Naive B cell (primary cell): Measurements from ENCODE around the gene LRRC42. TPM values are rescaled to one million over a fixed set of nuclear protein-coding genes. Genes with fewer than 3 reads are reported as not detected.

ENCODE experiments used
- ATAC-seq, 2 donors: fragments of 150-1000 bp; cut with Tn5 transposase; 2 replicates each; pipeline ENCODE4 v1.10.0; 2021; ENCODE audit warnings: low read depth in 2 of 2, mild to moderate bottlenecking in 2 of 2, moderate library complexity in 2 of 2
- DNase-seq: peaks from one replicate; pipeline ENCODE4 v3.0.0; 2022
- H3K27ac Mint-ChIP-seq, 6 donors: one replicate each; pipeline ENCODE4 v1.8.0; 2020 to 2022; ENCODE audit warnings: mild to moderate bottlenecking in 6 of 6, mixed read lengths in 6 of 6, moderate library complexity in 5 of 6, inconsistent platforms in 2 of 6
- H3K27me3 Mint-ChIP-seq, 3 donors: one replicate each; pipeline ENCODE4 v1.8.0; 2021 to 2022; ENCODE audit warnings: mixed read lengths in 3 of 3, mild to moderate bottlenecking in 1 of 3
- H3K36me3 Mint-ChIP-seq, 2 donors: one replicate each; pipeline ENCODE4 v1.8.0; 2020 to 2022; ENCODE audit warnings: mixed read lengths in 2 of 2, inconsistent platforms in 1 of 2, mild to moderate bottlenecking in 1 of 2
- H3K4me1 Mint-ChIP-seq, 3 donors: one replicate each; pipeline ENCODE4 v1.8.0; 2020 to 2022; ENCODE audit warnings: mixed read lengths in 3 of 3, inconsistent platforms in 1 of 3, mild to moderate bottlenecking in 1 of 3, moderate library complexity in 1 of 3
- H3K4me3 Mint-ChIP-seq, 8 donors: one replicate each; pipeline ENCODE4 v1.8.0; 2020 to 2022; ENCODE audit warnings: mild to moderate bottlenecking in 8 of 8, mixed read lengths in 8 of 8, moderate library complexity in 8 of 8, inconsistent platforms in 2 of 8
- H3K9me3 Mint-ChIP-seq, 7 donors: one replicate each; pipeline ENCODE4 v1.8.0; 2020 to 2022; ENCODE audit warnings: mixed read lengths in 7 of 7, mild to moderate bottlenecking in 5 of 7, inconsistent platforms in 2 of 7, moderate library complexity in 1 of 7
- polyA plus RNA-seq, 6 donors: library from polyadenylated mRNA; unstranded; fragments of 300-500 nt; fragmentation: Illumina TruSeq; gene quantifications; one replicate each; pipeline ENCODE4 v1.2.3, GENCODE V29; 2021; ENCODE audit warnings: low read depth in 6 of 6

LRRC42 gene
- polyA plus RNA-seq, 6 donors from 2014 or later = 5.4 to 11.1 (median 7.8) TPM

DNA sequence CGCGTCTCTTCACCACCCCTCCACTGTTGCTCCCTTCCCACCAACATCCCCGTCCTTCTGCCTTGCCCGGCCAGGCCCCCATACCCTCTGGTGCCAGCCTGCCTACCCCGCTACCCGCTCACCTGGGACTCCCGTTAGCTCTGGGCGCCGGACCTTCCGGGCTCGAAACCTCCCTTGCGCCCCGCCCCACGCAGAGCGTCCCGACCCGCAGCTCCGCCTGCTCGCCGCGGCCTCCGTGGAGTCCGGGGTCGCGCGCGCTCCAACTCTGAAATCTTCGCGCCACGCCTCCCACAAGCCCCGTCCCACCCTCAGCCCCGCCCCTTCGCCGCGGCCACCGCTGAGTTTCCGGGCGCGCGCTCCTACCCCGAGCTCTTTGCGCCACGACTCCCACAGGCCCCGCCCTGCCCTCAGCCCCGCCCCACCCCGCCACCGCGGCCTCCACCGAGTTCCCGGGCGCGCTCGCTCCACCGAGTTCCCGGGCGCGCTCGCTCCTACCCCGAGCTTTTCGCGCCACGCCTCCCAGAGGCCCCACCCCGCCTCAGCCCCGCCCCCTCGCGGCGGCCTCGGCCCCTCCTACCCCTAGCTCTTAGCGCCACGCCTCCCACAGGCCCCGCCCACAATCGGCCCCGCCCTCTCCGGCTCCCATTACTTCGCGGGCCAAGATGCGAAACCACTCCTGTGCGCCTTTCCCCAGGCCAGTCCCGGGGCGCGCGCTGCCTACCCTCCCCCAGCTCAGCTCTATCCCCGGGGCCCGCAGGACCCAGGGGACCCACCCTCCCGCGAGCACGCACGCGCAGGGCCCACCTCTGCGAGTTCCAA, 508 bp upstream of the LRRC42 start, which contains the start of gene IFT25:
TSS of gene IFT25 (minus strand) at position 267 of the 819 bp plus-strand sequence. CDS start 5,617 bp downstream, outside the sequence.
- H3K4me3 Mint-ChIP-seq = peak within 1 kb of the TSS; percentile 92 to 98 (median 96)
- peaks cover 31 to 40% (median 31%) of the 10 kb centered on the region in 3 donors for H3K4me1 Mint-ChIP-seq
- H3K36me3 Mint-ChIP-seq = no peaks in the 10 kb centered on the region
- ATAC-seq (peak; percentile 72 to 75), DNase-seq (peak; percentile 98)
- H3K9me3 Mint-ChIP-seq = no peaks in the 10 kb centered on the region
- H3K27ac Mint-ChIP-seq = peak within 1 kb of the TSS; percentile 91 to 98 (median 96)
- no peaks in the 10 kb centered on the region for H3K27me3 Mint-ChIP-seq

DNA sequence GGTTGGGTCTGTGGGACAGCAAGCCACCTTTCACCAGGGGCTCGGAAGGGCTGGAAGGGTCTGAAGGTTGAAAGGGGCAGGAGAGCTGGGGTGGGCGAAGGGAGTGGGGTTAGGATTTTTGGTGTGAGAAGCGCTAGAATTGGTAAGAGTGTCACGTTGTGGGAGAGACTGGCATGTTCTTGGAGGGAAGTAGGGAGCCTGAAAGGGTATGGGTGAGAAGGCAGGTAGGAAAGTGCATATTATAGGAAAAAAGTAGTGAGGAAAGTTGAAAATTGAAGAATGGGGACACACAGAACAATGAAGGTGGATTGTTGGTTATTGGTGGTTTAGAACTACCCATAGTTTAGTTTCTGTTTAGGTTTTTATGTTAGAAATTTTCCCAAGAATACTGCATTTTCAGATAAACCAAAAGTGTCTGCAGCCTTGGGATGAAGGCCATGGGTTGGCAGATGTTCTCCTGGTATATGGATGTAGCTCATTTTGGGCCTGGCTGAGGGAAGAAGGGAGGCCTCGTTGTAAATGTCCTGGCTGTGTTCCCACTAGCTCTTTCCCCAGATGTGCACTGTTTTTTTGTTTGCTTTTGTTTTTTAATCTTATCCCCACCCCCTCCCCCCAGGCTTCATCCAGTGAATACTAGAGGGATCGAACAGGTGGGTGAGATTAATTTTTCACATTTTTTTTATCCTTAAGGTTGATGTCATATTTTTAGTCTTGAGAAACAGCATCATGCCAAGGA, 1.2 kb downstream of the LRRC42 start:
- ATAC-seq (no peak), DNase-seq (no peak)
- H3K27me3 Mint-ChIP-seq = no peaks in the 10 kb centered on the region
- H3K4me1 Mint-ChIP-seq = peaks cover 31 to 40% (median 31%) of the 10 kb centered on the region in 3 donors
- peak overlapping the region in 5 of 6 donors; percentile 39 to 83 (median 69) for H3K27ac Mint-ChIP-seq
- no peaks in the 10 kb centered on the region for H3K36me3 Mint-ChIP-seq
- no peaks in the 10 kb centered on the region for H3K9me3 Mint-ChIP-seq
- H3K4me3 Mint-ChIP-seq = peak overlapping the region; percentile 82 to 96 (median 89)

DNA sequence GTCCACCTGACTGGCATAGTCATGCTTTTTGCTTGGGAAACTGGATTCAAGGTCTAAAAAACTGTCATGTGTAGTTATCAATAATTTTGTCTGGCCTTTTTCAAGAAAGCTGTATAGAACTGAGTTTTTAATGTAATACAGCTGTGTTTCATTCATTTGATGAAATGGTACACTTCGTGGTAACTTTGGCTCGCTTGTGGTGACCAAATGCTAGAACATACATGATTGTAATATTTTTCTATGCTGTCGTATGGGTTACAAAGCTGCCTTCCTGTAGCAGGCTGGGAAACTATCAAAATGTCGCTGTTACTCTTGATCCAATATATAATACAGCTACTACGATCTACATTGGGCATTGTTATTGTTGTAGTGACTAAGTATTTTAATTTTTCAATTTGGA, 2.1 kb downstream of the LRRC42 start:
- H3K36me3 Mint-ChIP-seq = no peaks in the 10 kb centered on the region
- peaks cover 27 to 31% (median 27%) of the 10 kb centered on the region in 3 donors for H3K4me1 Mint-ChIP-seq
- no peak for DNase-seq
- H3K27me3 Mint-ChIP-seq = no peaks in the 10 kb centered on the region
- no peak for ATAC-seq
- no peak overlapping the region for H3K27ac Mint-ChIP-seq
- H3K9me3 Mint-ChIP-seq = no peaks in the 10 kb centered on the region
- peak overlapping the region in 3 of 8 donors; percentile 45 to 92 (median 54) for H3K4me3 Mint-ChIP-seq

DNA sequence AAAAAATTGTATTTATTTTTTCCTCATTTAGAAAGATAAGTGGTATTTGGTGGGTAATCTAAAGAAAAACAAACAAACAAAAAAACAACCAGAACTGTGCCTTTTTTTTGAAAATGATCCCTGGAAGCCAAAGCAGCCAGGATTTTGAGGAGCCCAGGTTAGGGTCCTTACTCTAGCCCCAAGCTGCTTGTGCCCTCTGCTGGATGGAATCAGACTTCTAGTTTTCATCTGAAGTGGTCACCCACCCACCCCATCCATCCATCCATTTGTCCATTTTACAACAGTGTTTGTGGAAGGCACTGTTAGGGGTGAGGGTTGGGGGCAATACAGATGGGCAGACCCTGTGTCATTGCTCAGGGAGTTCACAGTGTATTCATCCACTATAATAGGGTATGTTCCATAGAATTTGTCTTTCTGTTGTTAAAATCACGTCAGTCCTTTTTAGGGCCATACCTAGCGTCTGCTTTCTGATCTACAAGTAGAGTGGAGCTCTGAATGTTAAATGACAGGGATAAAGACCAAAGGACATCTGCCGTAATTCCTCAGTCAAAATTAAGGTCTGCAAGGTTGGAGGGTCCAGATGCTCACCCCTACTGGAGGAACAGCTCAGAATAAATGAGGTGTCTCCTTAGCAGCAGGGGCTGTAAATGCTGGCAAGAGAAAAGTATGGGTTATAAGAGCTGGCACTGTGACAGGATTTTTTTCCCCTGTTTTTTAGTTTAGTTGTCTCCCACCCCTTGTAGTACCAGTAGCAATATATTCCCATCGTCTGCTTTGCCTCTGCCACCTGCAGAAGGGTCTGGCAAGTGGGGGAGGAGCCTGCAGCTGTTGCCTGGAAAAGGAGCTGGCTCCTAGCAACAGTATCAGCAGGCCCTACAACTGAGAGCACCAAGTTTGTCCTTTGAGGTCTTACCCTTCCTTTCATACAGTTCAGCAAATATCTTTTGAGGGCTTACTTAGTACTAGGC, 3.2 kb downstream of the LRRC42 start:
- Mint-ChIP-seq H3K27ac (peak overlapping the region in 1 of 6 donors; percentile 70), H3K4me1 (peaks cover 18 to 21% (median 20%) of the 10 kb centered on the region in 3 donors), H3K27me3 (no peaks in the 10 kb centered on the region), H3K36me3 (no peaks in the 10 kb centered on the region), H3K9me3 (no peaks in the 10 kb centered on the region), H3K4me3 (peak overlapping the region in 2 of 8 donors; percentile 44 to 92)
- DNase-seq = peak; percentile 18
- ATAC-seq = no peak

DNA sequence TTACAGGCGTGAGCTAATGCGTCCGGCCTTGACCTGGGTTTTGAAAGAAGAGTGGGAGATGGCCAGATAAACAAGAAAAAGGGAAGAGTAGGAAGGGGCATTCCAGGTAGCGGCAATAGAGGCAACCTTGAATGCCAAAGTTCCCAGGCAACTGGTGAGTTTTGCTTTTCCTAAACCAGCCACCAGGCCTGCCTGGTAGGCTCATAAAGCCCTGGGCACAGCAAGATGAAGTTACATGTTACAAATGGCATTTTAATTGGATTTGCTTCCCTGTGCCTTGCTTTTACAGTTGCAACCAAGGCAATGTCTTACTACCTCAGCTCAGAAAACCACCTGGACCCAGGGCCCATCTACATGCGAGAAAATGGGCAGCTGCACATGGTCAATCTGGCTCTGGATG, 5.5 kb downstream of the LRRC42 start:
- Mint-ChIP-seq H3K27ac (peak overlapping the region in 1 of 6 donors; percentile 81), H3K4me3 (no peak overlapping the region), H3K9me3 (no peaks in the 10 kb centered on the region), H3K27me3 (no peaks in the 10 kb centered on the region), H3K4me1 (peaks cover 6 to 8% (median 7%) of the 10 kb centered on the region in 3 donors), H3K36me3 (no peaks in the 10 kb centered on the region)
- ATAC-seq = no peak
- no peak for DNase-seq

DNA sequence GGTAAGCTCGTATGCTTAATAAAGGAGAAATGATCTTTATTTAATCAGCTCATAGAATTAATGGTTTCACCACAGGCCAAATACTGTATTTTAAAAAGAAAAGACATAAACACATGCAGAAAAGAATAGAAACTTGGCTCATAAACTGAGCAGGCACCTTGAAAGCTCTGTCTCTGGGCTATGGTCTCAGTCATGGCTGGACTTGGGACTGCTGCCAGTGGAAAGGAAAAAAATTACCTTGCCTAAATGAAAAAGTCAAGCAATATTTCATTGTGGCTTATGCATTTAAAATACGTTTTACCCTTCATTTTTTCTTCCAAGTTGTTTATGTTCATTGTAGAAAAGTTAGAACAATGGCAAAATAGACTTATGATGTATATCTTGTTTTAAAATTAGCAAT, 8.0 kb downstream of the LRRC42 start:
- no peak for ATAC-seq
- no peaks in the 10 kb centered on the region for H3K9me3 Mint-ChIP-seq
- H3K4me1 Mint-ChIP-seq = no peaks in the 10 kb centered on the region
- peak overlapping the region in 1 of 6 donors; percentile 59 for H3K27ac Mint-ChIP-seq
- DNase-seq = no peak
- H3K36me3 Mint-ChIP-seq = no peaks in the 10 kb centered on the region
- no peak overlapping the region for H3K4me3 Mint-ChIP-seq
- no peaks in the 10 kb centered on the region for H3K27me3 Mint-ChIP-seq

DNA sequence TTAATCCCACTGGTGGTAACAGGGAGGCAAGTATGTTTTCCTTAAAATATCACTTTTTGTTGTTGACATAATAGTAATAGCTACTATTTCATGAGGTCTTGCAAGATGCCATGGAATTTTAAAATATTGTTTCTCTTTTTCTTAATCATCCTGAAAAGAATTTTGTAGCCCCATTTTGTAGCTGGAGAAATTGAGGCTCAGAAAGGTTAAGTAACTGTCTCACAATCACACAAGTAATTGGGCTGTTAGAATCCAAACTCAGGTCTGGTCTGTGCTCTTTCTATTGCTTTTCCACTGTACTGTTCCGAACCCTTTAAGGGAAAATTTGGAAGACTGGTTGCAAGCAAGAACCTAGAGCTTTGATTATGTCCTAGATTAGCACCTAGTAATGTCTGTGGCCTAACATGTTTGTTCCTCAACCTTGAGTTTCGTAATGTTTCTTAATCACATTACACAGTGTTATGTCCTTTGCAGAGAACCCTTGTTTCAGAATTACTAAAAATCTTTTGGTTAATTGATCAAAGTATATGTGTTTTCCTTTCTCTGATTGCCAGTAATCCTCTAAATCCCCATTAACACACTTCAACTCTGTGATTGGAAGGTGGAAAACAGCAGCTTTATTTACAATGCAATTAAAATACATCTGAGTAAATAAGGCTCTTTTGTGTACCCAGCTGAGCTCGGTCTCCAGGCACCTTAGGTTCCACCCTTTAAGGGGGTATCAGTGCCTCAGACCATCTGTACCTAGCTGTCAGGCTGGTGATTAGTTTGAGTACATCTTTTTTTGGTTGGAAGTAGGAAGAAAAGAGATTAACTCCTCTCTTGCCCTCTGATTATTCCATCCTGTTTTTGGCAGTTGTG, 10.4 kb downstream of the LRRC42 start:
- H3K4me3 Mint-ChIP-seq = no peak overlapping the region
- ATAC-seq (no peak), DNase-seq (no peak)
- H3K4me1 Mint-ChIP-seq = no peaks in the 10 kb centered on the region
- H3K9me3 Mint-ChIP-seq = no peaks in the 10 kb centered on the region
- H3K36me3 Mint-ChIP-seq = peaks cover 0 to 3% of the 10 kb centered on the region in 2 donors
- H3K27ac Mint-ChIP-seq = no peak overlapping the region
- no peaks in the 10 kb centered on the region for H3K27me3 Mint-ChIP-seq

DNA sequence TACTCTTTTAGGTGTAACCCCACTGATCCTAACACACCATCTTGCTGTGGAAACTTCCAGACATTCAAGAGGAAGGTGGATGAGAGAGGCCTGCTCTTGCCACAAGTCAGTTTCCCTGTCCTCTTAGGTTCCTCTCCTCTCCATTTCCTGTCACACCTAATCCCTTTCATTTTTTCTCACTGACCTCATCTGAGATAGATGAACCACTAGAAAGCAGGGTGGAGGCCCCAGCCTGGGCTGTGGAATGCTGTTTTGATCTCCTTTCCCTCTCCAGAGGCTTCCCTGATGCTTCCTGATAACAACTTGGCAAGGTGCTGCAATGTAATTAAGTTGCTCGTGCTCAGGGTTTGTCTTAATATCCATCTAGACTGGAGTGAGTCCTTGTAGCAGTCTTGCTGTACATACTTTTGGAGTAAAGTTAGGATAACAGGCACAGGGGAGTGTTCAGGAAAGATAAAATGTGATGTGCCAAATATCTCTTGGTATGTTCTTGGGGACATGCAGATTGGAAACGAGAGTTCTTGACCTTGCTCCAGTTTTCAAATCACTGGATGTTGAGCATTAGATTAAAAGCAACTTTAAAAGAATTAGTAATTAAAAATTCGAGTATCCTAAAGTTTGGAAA, 11.2 kb downstream of the LRRC42 start:
- no peak for DNase-seq
- H3K27me3 Mint-ChIP-seq = no peaks in the 10 kb centered on the region
- H3K36me3 Mint-ChIP-seq = peaks cover 0 to 11% of the 10 kb centered on the region in 2 donors
- H3K4me1 Mint-ChIP-seq = no peaks in the 10 kb centered on the region
- no peaks in the 10 kb centered on the region for H3K9me3 Mint-ChIP-seq
- no peak for ATAC-seq
- no peak overlapping the region for H3K4me3 Mint-ChIP-seq
- H3K27ac Mint-ChIP-seq = no peak overlapping the region

DNA sequence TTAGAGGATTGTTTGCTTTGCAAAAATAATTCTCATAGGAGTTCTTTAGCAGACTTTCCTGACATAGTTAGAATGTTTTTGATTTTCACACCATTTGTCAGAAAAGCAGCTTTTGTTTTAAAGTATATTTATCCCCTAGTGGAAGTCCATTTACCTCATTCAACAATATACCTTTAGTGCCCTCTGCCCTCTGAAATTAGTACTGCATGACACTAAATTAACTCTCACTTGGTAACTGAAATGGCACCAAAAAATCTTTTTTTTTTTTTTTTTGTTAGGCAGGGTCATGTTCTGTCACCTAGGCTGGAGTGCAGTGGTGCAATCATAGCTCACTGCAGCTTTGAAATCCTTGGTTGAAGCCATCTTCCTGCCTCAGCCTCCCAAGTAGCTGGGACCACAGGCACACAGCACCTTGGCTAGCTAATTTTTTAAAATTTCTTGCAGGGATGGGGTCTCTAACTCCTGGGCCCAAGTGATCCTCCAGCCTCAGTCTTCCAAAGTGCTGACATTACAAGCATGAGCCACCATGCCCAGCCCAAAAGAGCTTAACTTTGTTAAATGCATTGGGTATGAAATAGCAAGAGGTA, 13.6 kb downstream of the LRRC42 start:
- Mint-ChIP-seq H3K9me3 (no peaks in the 10 kb centered on the region), H3K4me1 (no peaks in the 10 kb centered on the region), H3K27me3 (no peaks in the 10 kb centered on the region), H3K27ac (no peak overlapping the region), H3K36me3 (peaks cover 15 to 19% of the 10 kb centered on the region in 2 donors), H3K4me3 (no peak overlapping the region)
- peak; percentile 36 for DNase-seq
- ATAC-seq = peak; percentile 52 to 53

DNA sequence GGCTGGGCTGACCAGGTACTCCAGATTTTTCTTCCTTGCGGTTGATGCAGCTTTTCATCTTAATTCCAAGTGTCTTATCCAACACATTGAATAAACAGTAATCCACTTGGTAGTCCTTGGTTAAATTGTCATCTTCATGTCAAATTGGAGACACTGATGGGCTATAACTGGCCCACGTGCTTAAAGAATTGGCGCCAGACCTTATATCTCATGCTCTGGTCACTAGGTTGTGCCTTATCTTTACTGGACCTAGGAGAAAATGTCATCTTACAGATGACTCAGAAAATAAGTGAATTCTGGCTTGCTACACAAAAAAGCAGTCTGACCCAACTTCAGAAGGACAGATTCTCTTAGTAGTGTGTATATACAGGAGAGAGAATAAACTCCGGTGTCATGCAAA, 16.2 kb downstream of the LRRC42 start:
- DNase-seq (no peak), ATAC-seq (no peak)
- Mint-ChIP-seq H3K4me1 (no peaks in the 10 kb centered on the region), H3K27me3 (no peaks in the 10 kb centered on the region), H3K4me3 (no peak overlapping the region), H3K27ac (no peak overlapping the region), H3K36me3 (peaks cover 19 to 22% of the 10 kb centered on the region in 2 donors), H3K9me3 (no peaks in the 10 kb centered on the region)

DNA sequence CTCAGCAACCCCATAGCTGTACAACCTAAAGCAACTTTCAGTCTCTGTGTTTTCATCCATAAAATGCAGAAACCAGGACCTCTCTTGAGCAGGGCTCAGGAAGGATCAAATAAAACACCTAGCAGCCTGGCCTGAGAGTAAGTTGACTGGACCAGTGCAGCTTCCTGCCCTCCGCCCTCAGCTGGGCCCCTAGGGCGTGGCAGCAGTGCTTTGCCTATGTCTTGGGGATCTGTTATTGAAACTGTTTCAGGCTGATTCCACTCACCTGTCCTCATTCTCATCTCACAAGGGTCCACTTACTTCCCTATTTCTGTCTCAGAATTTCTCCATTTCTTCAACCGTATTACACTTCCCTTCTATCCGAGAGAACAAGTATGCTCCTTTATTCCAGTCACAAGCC, 17.3 kb downstream of the LRRC42 start:
- ATAC-seq (no peak), DNase-seq (no peak)
- Mint-ChIP-seq H3K4me1 (no peaks in the 10 kb centered on the region), H3K9me3 (no peaks in the 10 kb centered on the region), H3K4me3 (no peak overlapping the region), H3K27ac (no peak overlapping the region), H3K27me3 (no peaks in the 10 kb centered on the region), H3K36me3 (peaks cover 19 to 24% of the 10 kb centered on the region in 2 donors)

DNA sequence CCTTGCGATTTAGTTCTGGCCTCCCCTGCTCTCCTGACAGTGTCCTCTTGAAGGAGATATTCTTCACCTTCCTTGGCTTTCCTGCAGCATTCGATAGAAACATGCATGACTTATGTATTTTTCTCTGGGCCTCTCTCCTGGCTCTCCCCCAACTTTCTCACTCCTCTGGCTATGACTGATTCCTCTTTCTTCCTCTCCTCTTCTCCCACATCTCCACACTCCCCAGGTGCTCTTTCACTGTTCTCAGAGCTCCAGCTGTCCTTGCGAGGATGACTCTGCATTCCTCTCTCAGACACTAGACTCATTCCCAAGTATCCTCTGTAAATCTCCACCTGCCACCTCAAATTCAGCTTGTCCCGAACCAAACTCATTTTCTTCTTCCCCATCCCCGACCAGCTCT, 18.0 kb downstream of the LRRC42 start:
- no peak for ATAC-seq
- H3K27ac Mint-ChIP-seq = peak overlapping the region in 2 of 6 donors; percentile 9 to 85
- no peaks in the 10 kb centered on the region for H3K4me1 Mint-ChIP-seq
- no peaks in the 10 kb centered on the region for H3K9me3 Mint-ChIP-seq
- H3K27me3 Mint-ChIP-seq = no peaks in the 10 kb centered on the region
- no peak overlapping the region for H3K4me3 Mint-ChIP-seq
- no peak for DNase-seq
- H3K36me3 Mint-ChIP-seq = peaks cover 19 to 27% of the 10 kb centered on the region in 2 donors
